Measurements from ENCODE around the gene YRDC. TPM values are rescaled to one million over a fixed set of nuclear protein-coding genes. Genes with fewer than 3 reads are reported as not detected.

Gene YRDC
- total RNA-seq, 1 experiment from 2014 or later, result 41.4 TPM

DNA sequence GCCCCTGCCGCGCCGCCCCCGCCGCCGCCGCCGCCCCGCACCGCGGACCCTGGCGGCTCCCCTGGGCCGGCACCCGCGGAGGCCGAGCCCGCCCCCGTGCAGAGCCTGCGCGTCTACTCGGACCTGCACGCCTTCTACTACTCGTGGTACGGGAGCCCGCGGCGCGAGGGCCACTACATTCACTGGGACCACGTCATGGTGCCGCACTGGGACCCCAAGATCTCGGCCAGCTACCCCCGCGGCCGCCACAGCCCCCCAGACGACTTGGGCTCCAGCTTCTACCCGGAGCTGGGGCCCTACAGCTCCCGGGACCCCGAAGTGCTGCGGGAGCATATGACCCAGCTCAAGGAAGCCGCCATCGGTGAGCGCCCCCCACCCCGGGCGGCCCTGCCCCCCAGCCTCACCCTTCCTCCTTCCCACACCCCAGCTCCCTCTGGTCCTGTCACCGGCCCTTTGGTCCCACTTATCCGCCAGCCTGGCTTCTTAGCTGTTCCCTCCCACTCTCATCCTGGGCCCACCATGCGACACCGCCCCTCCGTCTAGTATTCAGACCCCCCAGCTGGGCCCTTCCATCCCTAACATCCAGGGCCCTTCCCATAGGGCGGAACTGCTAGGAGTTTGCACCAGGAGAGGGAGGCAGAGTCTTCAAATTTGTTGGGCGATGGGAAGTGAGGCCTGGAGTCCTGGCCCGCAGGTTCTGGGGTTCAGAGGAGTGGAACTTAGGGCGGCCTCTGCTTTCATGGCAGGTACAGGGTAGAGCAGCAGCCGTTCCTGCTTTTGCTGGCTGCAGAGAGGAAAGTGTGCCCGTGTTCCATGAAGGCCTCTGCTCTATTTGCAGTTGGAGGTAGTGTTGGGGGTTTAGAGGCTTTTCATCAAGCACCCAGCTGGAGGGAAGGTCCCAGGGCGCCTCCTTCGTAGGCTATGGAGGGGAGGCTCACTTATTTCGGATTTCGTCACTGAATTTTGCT is 13.4 kb downstream of the YRDC start:
- Histone ChIP-seq H2AFZ (ENCODE audit: low read depth, low read length, poor library complexity, severe bottlenecking) (no peak overlapping the region), H3K4me2 (ENCODE audit: low read length) (peak overlapping the region; percentile 91), H3K79me2 (ENCODE audit: insufficient read depth, low read length) (peaks cover 15% of the 10 kb centered on the region), H3K4me1 (ENCODE audit: control insufficient read depth in 1 of 2, insufficient read depth in 2 of 2, low read length in 2 of 2) (peaks cover 10 to 17% of the 10 kb centered on the region in 2 experiments; a peak in 3 of 4 replicates), H4K20me1 (ENCODE audit: insufficient read depth) (no peaks in the 10 kb centered on the region), H3K27ac (ENCODE audit: low read depth, low read length) (peak overlapping the region; percentile 84; the same call in 1 of the 2 replicates), H3K9ac (ENCODE audit: low read length) (peak overlapping the region; percentile 70), H3K9me3 (ENCODE audit: control insufficient read depth in 1 of 2, insufficient read depth in 1 of 2, low read depth in 1 of 2, low read length in 2 of 2) (no peaks in the 10 kb centered on the region), H3K9me2 (ENCODE audit: insufficient read depth) (no peaks in the 10 kb centered on the region), H3K36me3 (ENCODE audit: control insufficient read depth in 1 of 2, insufficient read depth in 2 of 2, low read length in 2 of 2) (peaks cover 2 to 4% of the 10 kb centered on the region in 2 experiments; a peak in 2 of 4 replicates), H3K27me3 (ENCODE audit: insufficient read depth, low read length) (no peaks in the 10 kb centered on the region), H3K4me3 (replicated peaks in 1 of 2; ENCODE audit: low read depth in 1 of 2, low read length in 2 of 2) (peak overlapping the region; percentile 63 to 76)
- TSS peak; percentile 44 for BruUV-seq (replicated peaks)
- ChIA-PET CTCF (no interaction called here), POLR2A (interaction anchor here (1.1 kb wide), 1 partner anchor 13 kb away, joined by 4 read pairs; the partner anchor contains the start of genes C1orf122 and YRDC), RAD21 (ENCODE audit: low non-redundant PET in 1 of 2, low total read pairs in 2 of 2, uncharacterized antibody in 2 of 2, unreplicated experiment in 2 of 2) (no interaction called here)
- ATAC-seq (peak; percentile 56), DNase-seq (ENCODE audit: low read depth, low spot score) (no peak)
- TF ChIP-seq, protein P1, sequence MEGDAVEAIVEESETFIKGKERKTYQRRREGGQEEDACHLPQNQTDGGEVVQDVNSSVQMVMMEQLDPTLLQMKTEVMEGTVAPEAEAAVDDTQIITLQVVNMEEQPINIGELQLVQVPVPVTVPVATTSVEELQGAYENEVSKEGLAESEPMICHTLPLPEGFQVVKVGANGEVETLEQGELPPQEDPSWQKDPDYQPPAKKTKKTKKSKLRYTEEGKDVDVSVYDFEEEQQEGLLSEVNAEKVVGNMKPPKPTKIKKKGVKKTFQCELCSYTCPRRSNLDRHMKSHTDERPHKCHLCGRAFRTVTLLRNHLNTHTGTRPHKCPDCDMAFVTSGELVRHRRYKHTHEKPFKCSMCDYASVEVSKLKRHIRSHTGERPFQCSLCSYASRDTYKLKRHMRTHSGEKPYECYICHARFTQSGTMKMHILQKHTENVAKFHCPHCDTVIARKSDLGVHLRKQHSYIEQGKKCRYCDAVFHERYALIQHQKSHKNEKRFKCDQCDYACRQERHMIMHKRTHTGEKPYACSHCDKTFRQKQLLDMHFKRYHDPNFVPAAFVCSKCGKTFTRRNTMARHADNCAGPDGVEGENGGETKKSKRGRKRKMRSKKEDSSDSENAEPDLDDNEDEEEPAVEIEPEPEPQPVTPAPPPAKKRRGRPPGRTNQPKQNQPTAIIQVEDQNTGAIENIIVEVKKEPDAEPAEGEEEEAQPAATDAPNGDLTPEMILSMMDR (IDR thresholded peaks at IDR 0.05 in 2 of 3, conservative IDR thresholded peaks at IDR 0.05 in 1 of 3; ENCODE audit: borderline replicate concordance in 1 of 3, insufficient read depth in 1 of 3, low read depth in 2 of 3, low read length in 2 of 3), result peak in 1 of 3 experiments; percentile 35; a peak in 2 of 6 replicates
- TF ChIP-seq RAD21 (IDR thresholded peaks at IDR 0.05; ENCODE audit: low read depth), result peak; percentile 55
- no peak for TF ChIP-seq EZH2 (IDR thresholded peaks at IDR 0.05)
- intact Hi-C loops (cut with micrococcal nuclease), result loop anchor here (5.0 kb wide), 1 partner anchor 102 kb away; the partner anchor contains the start of gene CDCA8

Measured in HCT116 (cell line).